Effector memory CD8-positive, alpha-beta T cell (primary cell): ENCODE data around the gene ZNF407.

Experiments
- ATAC-seq: fragments of 150-1000 bp; cut with Tn5 transposase; replicated peaks from 2 replicates; pipeline ENCODE4 v1.10.0; 2021; ENCODE audit warnings: mild to moderate bottlenecking, moderate library complexity
- DNase-seq, 3 experiments: peaks; one replicate each; pipeline ENCODE4 v3.0.0; 2021
- H3K27ac Mint-ChIP-seq, 2 donors: one replicate each; pipeline ENCODE4 v1.8.0; 2022; ENCODE audit warnings: mild to moderate bottlenecking in 2 of 2, mixed read lengths in 2 of 2, moderate library complexity in 2 of 2
- H3K27me3 Mint-ChIP-seq, 2 donors: one replicate each; pipeline ENCODE4 v1.8.0; 2022; ENCODE audit warnings: mixed read lengths in 2 of 2
- H3K36me3 Mint-ChIP-seq: one replicate; pipeline ENCODE4 v1.8.0; 2022; ENCODE audit warnings: mild to moderate bottlenecking, moderate library complexity, mixed read lengths; ENCODE audit not compliant: insufficient read depth
- H3K4me1 Mint-ChIP-seq, 2 donors: one replicate each; pipeline ENCODE4 v1.8.0; 2022; ENCODE audit warnings: low read depth in 2 of 2, mixed read lengths in 2 of 2
- H3K4me3 Mint-ChIP-seq, 2 donors: one replicate each; pipeline ENCODE4 v1.8.0; 2022; ENCODE audit warnings: mild to moderate bottlenecking in 2 of 2, mixed read lengths in 2 of 2, moderate library complexity in 2 of 2
- H3K9me3 Mint-ChIP-seq, 2 donors: one replicate each; pipeline ENCODE4 v1.8.0; 2022; ENCODE audit warnings: mixed read lengths in 2 of 2

The ZNF407 gene

GRCh38 chr18:74567822-74568221, 29.8 kb upstream of the ZNF407 start:
- H3K4me3 Mint-ChIP-seq: no peak overlapping the region
- no peak for DNase-seq
- H3K27me3 Mint-ChIP-seq: peaks cover 35 to 37% of the 10 kb centered on the region in 2 donors
- H3K27ac Mint-ChIP-seq: no peak overlapping the region
- no peaks in the 10 kb centered on the region for H3K36me3 Mint-ChIP-seq
- no peak for ATAC-seq
- no peaks in the 10 kb centered on the region for H3K9me3 Mint-ChIP-seq
- no peaks in the 10 kb centered on the region for H3K4me1 Mint-ChIP-seq

DNA sequence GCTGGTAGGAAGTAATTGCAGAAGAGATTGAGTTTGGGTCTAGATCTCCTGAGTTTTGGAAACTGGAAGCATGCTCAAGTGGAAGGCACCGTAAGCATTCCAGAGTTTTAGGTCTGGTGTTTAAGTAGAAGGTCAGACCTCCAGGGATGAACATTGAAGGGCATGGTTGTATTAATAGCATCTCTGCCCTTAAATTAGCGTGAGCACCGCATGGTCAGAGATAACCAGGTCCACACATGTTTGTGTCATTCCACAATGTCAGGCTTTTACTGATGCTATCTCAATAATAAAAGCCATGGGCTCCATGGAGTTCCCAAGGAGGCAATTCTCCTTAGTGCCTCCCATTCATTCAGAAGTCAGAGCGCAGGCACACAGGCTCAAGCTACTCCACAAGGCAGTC, 28.3 kb upstream of the ZNF407 start:
- peaks cover 30 to 44% of the 10 kb centered on the region in 2 donors for H3K27me3 Mint-ChIP-seq
- ATAC-seq: no peak
- H3K4me3 Mint-ChIP-seq: no peak overlapping the region
- DNase-seq: no peak
- H3K27ac Mint-ChIP-seq: no peak overlapping the region
- no peaks in the 10 kb centered on the region for H3K36me3 Mint-ChIP-seq
- no peaks in the 10 kb centered on the region for H3K9me3 Mint-ChIP-seq
- H3K4me1 Mint-ChIP-seq: no peaks in the 10 kb centered on the region

DNA sequence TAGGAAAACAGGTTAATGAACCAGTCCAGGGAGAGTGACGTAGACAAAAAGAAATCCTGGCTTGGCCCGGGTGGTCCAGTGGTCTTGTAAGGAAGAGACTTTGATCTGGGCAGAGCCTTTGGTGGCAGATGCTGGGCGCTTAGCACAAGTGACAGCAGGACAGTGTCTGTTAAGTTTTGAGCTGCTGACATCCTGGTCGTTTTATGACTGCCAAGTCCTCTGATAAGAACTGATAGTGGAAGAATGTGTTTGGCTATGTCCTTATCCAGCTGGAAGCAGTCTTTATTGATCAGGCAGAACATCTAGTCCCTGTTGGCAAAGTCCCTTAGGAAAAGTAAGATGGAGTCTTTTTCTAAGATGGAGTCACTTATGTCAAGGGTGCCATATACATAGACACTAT, 27.4 kb upstream of the ZNF407 start:
- H3K27ac Mint-ChIP-seq: no peak overlapping the region
- H3K9me3 Mint-ChIP-seq: no peaks in the 10 kb centered on the region
- peaks cover 30 to 50% of the 10 kb centered on the region in 2 donors for H3K27me3 Mint-ChIP-seq
- ATAC-seq (no peak), DNase-seq (no peak)
- H3K36me3 Mint-ChIP-seq: no peaks in the 10 kb centered on the region
- no peaks in the 10 kb centered on the region for H3K4me1 Mint-ChIP-seq
- no peak overlapping the region for H3K4me3 Mint-ChIP-seq

DNA sequence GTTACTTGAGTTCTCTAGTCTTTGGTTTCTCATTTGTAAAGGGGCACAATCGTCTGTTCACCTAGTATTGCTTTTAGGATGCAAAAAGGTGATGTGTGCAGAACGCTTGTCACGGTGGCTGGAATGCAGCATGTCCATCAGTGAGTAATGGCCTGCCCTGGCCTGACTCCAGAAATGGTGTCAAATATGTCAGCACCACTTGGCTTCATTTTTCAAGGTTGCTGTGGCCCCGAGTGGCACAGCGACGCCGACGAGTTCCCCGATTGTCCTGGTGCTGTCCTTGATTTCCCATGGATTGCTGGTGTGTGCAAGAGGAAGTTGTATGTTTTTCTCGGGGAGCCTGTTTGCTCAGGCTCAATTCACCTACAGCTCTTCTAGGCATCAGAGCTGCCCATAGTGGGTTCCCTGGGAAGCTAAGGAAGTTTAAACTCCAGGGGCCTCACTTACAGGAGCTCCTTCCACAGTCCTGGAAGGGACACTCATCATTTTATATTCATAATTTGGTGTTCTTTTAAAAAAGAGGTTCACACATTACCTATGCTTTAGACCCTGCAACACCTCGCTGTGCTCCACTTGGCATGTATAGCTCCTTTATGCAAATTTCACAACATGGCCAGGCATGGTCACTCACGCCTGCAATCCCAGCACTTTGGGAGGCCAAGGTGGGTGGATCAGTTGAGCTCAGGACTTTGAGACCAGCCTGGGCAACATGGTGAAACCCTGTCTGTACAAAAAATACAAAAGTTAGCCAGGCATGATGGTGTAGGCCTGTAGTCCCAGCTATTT, 25.6 kb upstream of the ZNF407 start:
- Mint-ChIP-seq H3K4me1 (no peaks in the 10 kb centered on the region), H3K4me3 (no peak overlapping the region), H3K27ac (no peak overlapping the region), H3K27me3 (peaks cover 25 to 46% of the 10 kb centered on the region in 2 donors), H3K9me3 (no peaks in the 10 kb centered on the region), H3K36me3 (no peaks in the 10 kb centered on the region)
- ATAC-seq (no peak), DNase-seq (no peak)

- no peaks in the 10 kb centered on the region for H3K9me3 Mint-ChIP-seq
- DNase-seq (no peak), ATAC-seq (no peak)
- peaks cover 15 to 46% of the 10 kb centered on the region in 2 donors for H3K27me3 Mint-ChIP-seq
- no peaks in the 10 kb centered on the region for H3K36me3 Mint-ChIP-seq
- no peaks in the 10 kb centered on the region for H3K4me1 Mint-ChIP-seq
- H3K4me3 Mint-ChIP-seq: no peak overlapping the region
- H3K27ac Mint-ChIP-seq: no peak overlapping the region
Observed at GRCh38 chr18:74573053-74573452, 24.6 kb upstream of the ZNF407 start.

GRCh38 chr18:74574916-74575315, 22.8 kb upstream of the ZNF407 start:
- H3K36me3 Mint-ChIP-seq: no peaks in the 10 kb centered on the region
- ATAC-seq (no peak), DNase-seq (no peak)
- H3K9me3 Mint-ChIP-seq: no peaks in the 10 kb centered on the region
- no peak overlapping the region for H3K4me3 Mint-ChIP-seq
- H3K4me1 Mint-ChIP-seq: no peaks in the 10 kb centered on the region
- peaks cover 19 to 47% of the 10 kb centered on the region in 2 donors for H3K27me3 Mint-ChIP-seq
- H3K27ac Mint-ChIP-seq: no peak overlapping the region

DNA sequence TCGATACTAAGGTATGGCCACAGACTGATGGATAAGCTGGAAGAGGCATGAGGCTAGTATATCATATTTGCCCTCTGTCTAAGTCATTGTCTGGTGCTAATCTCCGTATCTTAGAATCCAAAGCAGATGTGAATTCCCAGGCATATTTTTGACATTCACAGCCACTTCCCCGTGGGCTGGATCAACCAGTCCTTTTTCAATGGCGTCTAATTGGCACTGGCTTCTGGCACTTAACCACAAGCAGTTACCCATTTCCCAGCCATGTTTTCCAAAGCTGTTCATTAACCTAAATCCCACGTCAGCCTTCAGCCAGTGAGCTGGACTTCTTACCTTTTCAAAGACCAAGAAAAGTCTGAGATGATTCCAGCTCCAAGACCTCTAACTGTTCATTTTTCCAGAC, 20.7 kb upstream of the ZNF407 start:
- Mint-ChIP-seq H3K4me3 (no peak overlapping the region), H3K27me3 (peaks cover 40 to 61% of the 10 kb centered on the region in 2 donors), H3K27ac (no peak overlapping the region), H3K36me3 (no peaks in the 10 kb centered on the region), H3K9me3 (no peaks in the 10 kb centered on the region), H3K4me1 (no peaks in the 10 kb centered on the region)
- ATAC-seq (no peak), DNase-seq (no peak)

DNA sequence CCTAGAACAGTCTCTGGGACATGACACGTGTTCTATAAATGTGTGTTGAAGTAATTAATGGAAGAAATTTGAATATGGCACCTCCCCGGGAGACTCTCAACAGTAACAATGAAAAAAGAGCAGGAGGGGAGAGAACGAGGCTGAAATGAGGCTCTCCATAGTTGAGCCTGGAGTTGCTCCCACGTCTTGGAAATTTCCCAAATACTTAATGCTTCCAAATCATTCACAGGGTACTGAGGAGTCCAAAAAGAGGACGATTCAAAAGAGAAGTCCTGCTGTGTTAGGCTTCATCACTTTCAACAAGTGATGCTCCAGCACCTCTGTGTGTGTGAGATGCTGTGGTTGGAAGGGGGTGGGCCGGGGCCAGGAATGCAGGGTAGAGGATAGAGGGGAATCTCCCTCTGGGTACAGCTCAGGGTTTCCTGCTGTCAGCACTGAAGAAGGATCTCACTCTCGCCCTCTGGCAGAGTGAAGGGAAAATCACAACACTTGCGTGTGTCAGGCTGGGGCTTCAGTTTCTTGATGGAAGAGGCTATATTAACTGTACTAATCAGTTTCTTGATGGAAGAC, 18.1 kb upstream of the ZNF407 start:
- H3K4me1 Mint-ChIP-seq: no peaks in the 10 kb centered on the region
- H3K4me3 Mint-ChIP-seq: no peak overlapping the region
- no peak for DNase-seq
- H3K27ac Mint-ChIP-seq: no peak overlapping the region
- no peak for ATAC-seq
- peaks cover 60 to 66% of the 10 kb centered on the region in 2 donors for H3K27me3 Mint-ChIP-seq
- H3K36me3 Mint-ChIP-seq: no peaks in the 10 kb centered on the region
- H3K9me3 Mint-ChIP-seq: no peaks in the 10 kb centered on the region

GRCh38 chr18:74582642-74583041, 15.0 kb upstream of the ZNF407 start:
- Mint-ChIP-seq H3K27me3 (peaks cover 64 to 87% of the 10 kb centered on the region in 2 donors), H3K4me3 (no peak overlapping the region), H3K36me3 (no peaks in the 10 kb centered on the region), H3K27ac (no peak overlapping the region), H3K4me1 (no peaks in the 10 kb centered on the region), H3K9me3 (no peaks in the 10 kb centered on the region)
- no peak for DNase-seq
- no peak for ATAC-seq

DNA sequence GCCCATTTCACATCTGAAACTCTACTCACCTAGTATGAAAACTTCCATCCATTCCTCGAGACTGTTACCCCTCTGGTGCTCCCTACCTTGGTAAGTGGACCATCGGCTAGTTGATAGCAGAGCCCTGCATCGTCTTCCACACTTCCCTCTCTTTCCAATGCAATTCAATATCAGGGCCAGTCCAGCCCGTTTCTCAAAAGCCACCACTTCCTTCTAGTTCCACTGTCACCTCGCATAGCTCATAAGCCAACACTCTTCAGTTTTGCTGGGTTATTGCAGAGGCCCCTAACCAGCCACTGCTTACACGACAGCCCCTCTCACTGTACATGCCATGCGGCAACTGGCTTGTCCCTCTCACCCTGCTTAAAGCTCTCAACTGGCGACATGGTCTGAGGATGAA, 10.2 kb upstream of the ZNF407 start:
- Mint-ChIP-seq H3K27ac (no peak overlapping the region), H3K9me3 (no peaks in the 10 kb centered on the region), H3K4me3 (no peak overlapping the region), H3K4me1 (no peaks in the 10 kb centered on the region), H3K27me3 (peaks cover 19 to 49% of the 10 kb centered on the region in 2 donors), H3K36me3 (peaks cover 3% of the 10 kb centered on the region)
- ATAC-seq (no peak), DNase-seq (no peak)

GRCh38 chr18:74589021-74589420, 8.6 kb upstream of the ZNF407 start:
- peaks cover 8 to 35% of the 10 kb centered on the region in 2 donors for H3K27me3 Mint-ChIP-seq
- peaks cover 0 to 6% of the 10 kb centered on the region in 2 donors for H3K4me1 Mint-ChIP-seq
- no peaks in the 10 kb centered on the region for H3K9me3 Mint-ChIP-seq
- H3K4me3 Mint-ChIP-seq: no peak overlapping the region
- ATAC-seq: no peak
- DNase-seq: no peak
- H3K27ac Mint-ChIP-seq: peak overlapping the region in 1 of 2 donors; percentile 20
- H3K36me3 Mint-ChIP-seq: peaks cover 3% of the 10 kb centered on the region

GRCh38 chr18:74589811-74590210, 7.9 kb upstream of the ZNF407 start:
- DNase-seq: no peak
- H3K4me1 Mint-ChIP-seq: peaks cover 0 to 9% of the 10 kb centered on the region in 2 donors
- no peaks in the 10 kb centered on the region for H3K9me3 Mint-ChIP-seq
- no peak overlapping the region for H3K4me3 Mint-ChIP-seq
- peaks cover 6 to 31% of the 10 kb centered on the region in 2 donors for H3K27me3 Mint-ChIP-seq
- H3K36me3 Mint-ChIP-seq: peaks cover 6% of the 10 kb centered on the region
- no peak for ATAC-seq
- no peak overlapping the region for H3K27ac Mint-ChIP-seq

DNA sequence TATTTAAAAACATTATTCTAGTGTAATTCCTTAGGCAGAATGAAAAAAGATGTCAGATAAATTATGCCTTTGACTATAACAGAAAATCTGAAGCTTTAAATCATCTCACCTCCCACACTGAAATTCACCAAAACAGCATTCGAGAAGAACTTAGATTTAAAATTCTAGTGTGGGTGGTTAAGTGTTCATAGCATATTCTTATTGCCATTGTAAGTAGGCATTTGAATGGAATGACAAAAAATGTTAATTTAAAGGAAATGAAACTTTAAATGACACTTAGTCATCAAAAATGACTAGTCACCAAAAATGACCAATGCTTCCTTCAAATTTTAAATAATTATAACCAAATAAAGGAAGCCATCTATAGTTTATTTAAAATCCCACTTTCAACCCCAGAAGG, 7.0 kb upstream of the ZNF407 start:
- Mint-ChIP-seq H3K4me1 (peaks cover 4 to 18% of the 10 kb centered on the region in 2 donors), H3K36me3 (peaks cover 6% of the 10 kb centered on the region), H3K27me3 (peaks cover 0 to 23% of the 10 kb centered on the region in 2 donors), H3K27ac (peak overlapping the region; percentile 23 to 36), H3K4me3 (no peak overlapping the region), H3K9me3 (no peaks in the 10 kb centered on the region)
- DNase-seq: no peak
- ATAC-seq: no peak

DNA sequence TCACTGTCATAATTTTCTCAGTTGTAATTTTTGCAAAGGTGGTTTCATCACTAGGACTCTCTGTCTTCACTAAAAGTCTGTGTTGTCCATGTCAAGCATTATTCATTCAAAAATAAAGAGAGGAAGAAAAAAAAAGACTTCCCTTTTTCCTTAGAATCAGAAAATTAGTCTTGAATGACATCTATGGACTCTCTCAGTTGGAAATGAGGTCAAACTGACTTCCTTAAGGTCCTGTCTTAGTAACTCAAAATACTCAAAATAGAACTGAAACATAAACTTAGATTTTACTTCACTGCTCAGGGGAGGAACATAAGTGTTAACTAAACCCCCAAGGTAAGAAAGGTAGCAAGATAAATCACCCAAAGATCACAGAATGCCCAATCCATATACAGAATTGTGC, 2.2 kb upstream of the ZNF407 start:
- Mint-ChIP-seq H3K4me1 (peaks cover 19 to 43% of the 10 kb centered on the region in 2 donors), H3K27me3 (no peaks in the 10 kb centered on the region), H3K9me3 (no peaks in the 10 kb centered on the region), H3K27ac (peak overlapping the region; percentile 44 to 64), H3K4me3 (peak overlapping the region; percentile 7 to 12), H3K36me3 (peaks cover 34% of the 10 kb centered on the region)
- DNase-seq (no peak), ATAC-seq (no peak)
